ENCODE results near the gene ARID4B. TPM values are rescaled to one million over a fixed set of nuclear protein-coding genes. Genes with fewer than 3 reads are reported as not detected.
A peak's percentile ranks its signal among the peaks of the same experiment; 100 is the strongest.
"Not testable (repeated sequence)": the region's sequence is repeated elsewhere in the genome, so short reads cannot be mapped to it uniquely, and the experiment has no call there.

Gene ARID4B
- total and polyA plus RNA-seq, 11 donors, result 12.4 to 20.4 (median 15.3) TPM

- no peak for DNase-seq
- H3K36me3 ChIP-seq, result no peaks in the 10 kb centered on the region
- peak in 1 of 4 donors; percentile 18 for ATAC-seq
- TF ChIP-seq, protein P1, sequence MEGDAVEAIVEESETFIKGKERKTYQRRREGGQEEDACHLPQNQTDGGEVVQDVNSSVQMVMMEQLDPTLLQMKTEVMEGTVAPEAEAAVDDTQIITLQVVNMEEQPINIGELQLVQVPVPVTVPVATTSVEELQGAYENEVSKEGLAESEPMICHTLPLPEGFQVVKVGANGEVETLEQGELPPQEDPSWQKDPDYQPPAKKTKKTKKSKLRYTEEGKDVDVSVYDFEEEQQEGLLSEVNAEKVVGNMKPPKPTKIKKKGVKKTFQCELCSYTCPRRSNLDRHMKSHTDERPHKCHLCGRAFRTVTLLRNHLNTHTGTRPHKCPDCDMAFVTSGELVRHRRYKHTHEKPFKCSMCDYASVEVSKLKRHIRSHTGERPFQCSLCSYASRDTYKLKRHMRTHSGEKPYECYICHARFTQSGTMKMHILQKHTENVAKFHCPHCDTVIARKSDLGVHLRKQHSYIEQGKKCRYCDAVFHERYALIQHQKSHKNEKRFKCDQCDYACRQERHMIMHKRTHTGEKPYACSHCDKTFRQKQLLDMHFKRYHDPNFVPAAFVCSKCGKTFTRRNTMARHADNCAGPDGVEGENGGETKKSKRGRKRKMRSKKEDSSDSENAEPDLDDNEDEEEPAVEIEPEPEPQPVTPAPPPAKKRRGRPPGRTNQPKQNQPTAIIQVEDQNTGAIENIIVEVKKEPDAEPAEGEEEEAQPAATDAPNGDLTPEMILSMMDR (IDR thresholded peaks at IDR 0.05), result no peak
- TF ChIP-seq POLR2A (IDR thresholded peaks at IDR 0.05), result no peak
- H3K27ac ChIP-seq, result peak overlapping the region in 2 of 12 donors; percentile 20 to 21
- no peaks in the 10 kb centered on the region for H3K9me3 ChIP-seq
- peaks cover 0 to 51% (median 24%) of the 10 kb centered on the region in 12 donors for H3K4me1 ChIP-seq
- no peaks in the 10 kb centered on the region for H3K27me3 ChIP-seq
- intact Hi-C loops (cut with DNase I), result loop anchor here in 1 of 10 donors (5.0 kb wide), 1 partner anchor 57 kb away; the partner anchor contains the start of genes ARID4B and GGPS1
- peak overlapping the region in 1 of 12 donors; percentile 3 for H3K4me3 ChIP-seq
Measured at GRCh38 chr1:235270625-235271024, 57.4 kb downstream of the ARID4B start.

- intact Hi-C loops (cut with DNase I), result loop anchor here in 1 of 10 donors (5.0 kb wide), 1 partner anchor 57 kb away; the partner anchor contains the start of genes ARID4B and GGPS1
- ATAC-seq, H3K9me3 ChIP-seq, H3K36me3 ChIP-seq, H3K27me3 ChIP-seq, H3K4me3 ChIP-seq, DNase-seq: not testable (repeated sequence)
- WGBS, 4 donors, result 89 to 92% (median 90%) methylated on average over 18 of the region's 18 CpGs
- Histone ChIP-seq H3K4me1 (peaks cover 0 to 50% (median 25%) of the 10 kb centered on the region in 12 donors), H3K27ac (peak overlapping the region in 2 of 12 donors; percentile 20 to 21)
Measured at GRCh38 chr1:235269990-235270389, 58.0 kb downstream of the ARID4B start.

DNA sequence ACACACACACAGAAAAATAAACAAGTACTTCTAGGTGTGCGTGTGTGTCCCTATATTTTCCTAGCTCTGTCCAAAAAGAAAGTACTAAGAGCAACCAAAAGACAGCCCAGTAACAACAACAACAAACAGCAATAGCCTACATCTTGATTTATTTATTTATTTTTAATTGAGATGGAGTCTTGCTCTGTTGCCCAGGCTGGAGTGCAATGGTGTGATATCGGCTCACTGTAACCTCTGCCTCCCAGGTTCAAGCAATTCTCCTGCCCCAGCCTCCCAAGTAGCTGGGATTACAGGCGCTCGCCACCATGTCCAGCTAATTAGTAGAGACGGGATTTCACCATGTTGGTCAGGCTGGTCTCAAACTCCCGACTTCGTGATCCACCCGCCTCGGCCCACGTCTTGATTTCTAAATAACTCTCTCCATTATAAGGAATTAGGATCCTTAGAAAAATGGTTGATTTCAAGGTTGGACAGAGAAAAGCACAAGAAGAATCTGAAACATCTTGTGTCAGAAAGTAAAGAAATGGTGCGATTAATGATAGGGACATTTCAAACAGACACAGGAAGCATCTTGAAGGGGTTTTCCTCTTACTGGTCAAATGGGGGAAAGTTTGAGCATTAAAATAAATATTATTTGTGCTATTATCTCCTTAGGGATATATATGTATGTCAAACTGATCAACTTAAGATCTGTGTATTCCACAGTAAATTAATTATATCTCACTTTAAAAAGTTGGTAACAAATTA is 59.4 kb downstream of the ARID4B start:
- DNase-seq (no peak), ATAC-seq (no peak)
- Histone ChIP-seq H3K4me3 (no peak overlapping the region), H3K4me1 (peaks cover 0 to 39% (median 23%) of the 10 kb centered on the region in 12 donors), H3K36me3 (no peaks in the 10 kb centered on the region), H3K9me3 (no peaks in the 10 kb centered on the region), H3K27ac (no peak overlapping the region), H3K27me3 (no peaks in the 10 kb centered on the region)
- 95 to 96% (median 96%) methylated on average over 11 of the region's 11 CpGs for WGBS, 4 donors
- TF ChIP-seq, protein P1 (IDR thresholded peaks at IDR 0.05), result no peak
- TF ChIP-seq POLR2A (IDR thresholded peaks at IDR 0.05), result no peak
- intact Hi-C loops (cut with DNase I), result no loop called here

GRCh38 chr1:235266967-235267366 is 61.0 kb downstream of the ARID4B start:
- Histone ChIP-seq H3K4me1 (peaks cover 0 to 42% (median 23%) of the 10 kb centered on the region in 12 donors), H3K4me3 (no peak overlapping the region), H3K27ac (no peak overlapping the region), H3K9me3 (no peaks in the 10 kb centered on the region), H3K36me3 (no peaks in the 10 kb centered on the region), H3K27me3 (no peaks in the 10 kb centered on the region)
- intact Hi-C loops (cut with DNase I), result no loop called here
- 94 to 98% (median 97%) methylated on average over 8 of the region's 8 CpGs for WGBS, 4 donors
- DNase-seq (no peak), ATAC-seq (no peak)
- no peak for TF ChIP-seq POLR2A (IDR thresholded peaks at IDR 0.05)
- TF ChIP-seq, protein P1 (IDR thresholded peaks at IDR 0.05), result no peak

Data from heart left ventricle (tissue), 16 donors.